ENCODE measurements around the gene FBXL3. TPM values are rescaled to one million over a fixed set of nuclear protein-coding genes. Genes with fewer than 3 reads are reported as not detected.
"Not testable (repeated sequence)": the region's sequence is repeated elsewhere in the genome, so short reads cannot be mapped to it uniquely, and the experiment has no call there.

FBXL3 gene
- total RNA-seq, 4 donors from 2014 or later = 144 to 164 (median 155) TPM

DNA sequence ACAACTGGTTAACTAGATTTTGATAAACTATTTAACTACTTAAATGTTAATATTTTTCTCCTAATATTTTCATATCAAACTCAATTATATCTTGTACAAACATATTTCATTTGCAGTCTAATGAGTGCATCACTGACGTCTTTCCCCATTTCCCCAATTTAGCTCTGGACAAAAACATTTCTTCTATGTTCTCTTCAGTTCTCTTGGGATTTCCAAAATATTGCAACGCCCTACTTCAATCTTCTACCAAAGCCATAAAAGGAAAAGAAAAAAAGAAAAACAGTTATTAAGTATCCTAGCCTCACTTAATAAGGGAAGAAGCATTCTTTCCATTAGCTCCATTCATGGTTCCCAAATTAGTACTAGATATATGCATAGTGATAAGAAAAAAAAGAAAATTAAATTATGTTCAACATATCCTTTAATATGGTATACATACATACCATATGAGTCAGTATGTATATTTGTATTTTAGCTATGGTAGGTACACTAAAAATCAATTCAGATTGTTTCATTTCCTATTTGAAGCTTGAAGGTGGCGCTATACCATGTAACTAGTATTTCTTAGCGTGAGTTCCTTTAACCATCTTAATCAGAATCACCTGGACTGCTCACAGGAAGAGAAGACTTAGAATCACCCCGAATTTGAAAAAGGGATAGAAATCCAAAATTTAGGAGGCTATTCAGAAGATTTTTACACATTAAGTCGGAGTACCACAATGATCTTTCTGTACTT is 9.9 kb downstream of the FBXL3 start:
- 89 to 90% methylated on average over 6 of the region's 6 CpGs for WGBS, 2 donors
- Histone ChIP-seq H3K27me3 (no peaks in the 10 kb centered on the region), H3K36me3 (peaks cover 23 to 33% of the 10 kb centered on the region in 2 donors), H3K9me3 (no peaks in the 10 kb centered on the region), H3K27ac (peak overlapping the region; percentile 56 to 72 (median 68)), H3K4me1 (peaks cover 67 to 73% of the 10 kb centered on the region in 2 donors), H3K4me3 (replicated peaks in 1 of 3) (no peak overlapping the region)
- DNase-seq = no peak
- intact Hi-C loops (cut with DNase I) = no loop called here
- no peak for TF ChIP-seq POLR2A (IDR thresholded peaks at IDR 0.05)
- TF ChIP-seq, protein P1, sequence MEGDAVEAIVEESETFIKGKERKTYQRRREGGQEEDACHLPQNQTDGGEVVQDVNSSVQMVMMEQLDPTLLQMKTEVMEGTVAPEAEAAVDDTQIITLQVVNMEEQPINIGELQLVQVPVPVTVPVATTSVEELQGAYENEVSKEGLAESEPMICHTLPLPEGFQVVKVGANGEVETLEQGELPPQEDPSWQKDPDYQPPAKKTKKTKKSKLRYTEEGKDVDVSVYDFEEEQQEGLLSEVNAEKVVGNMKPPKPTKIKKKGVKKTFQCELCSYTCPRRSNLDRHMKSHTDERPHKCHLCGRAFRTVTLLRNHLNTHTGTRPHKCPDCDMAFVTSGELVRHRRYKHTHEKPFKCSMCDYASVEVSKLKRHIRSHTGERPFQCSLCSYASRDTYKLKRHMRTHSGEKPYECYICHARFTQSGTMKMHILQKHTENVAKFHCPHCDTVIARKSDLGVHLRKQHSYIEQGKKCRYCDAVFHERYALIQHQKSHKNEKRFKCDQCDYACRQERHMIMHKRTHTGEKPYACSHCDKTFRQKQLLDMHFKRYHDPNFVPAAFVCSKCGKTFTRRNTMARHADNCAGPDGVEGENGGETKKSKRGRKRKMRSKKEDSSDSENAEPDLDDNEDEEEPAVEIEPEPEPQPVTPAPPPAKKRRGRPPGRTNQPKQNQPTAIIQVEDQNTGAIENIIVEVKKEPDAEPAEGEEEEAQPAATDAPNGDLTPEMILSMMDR (IDR thresholded peaks at IDR 0.05) = no peak

DNA sequence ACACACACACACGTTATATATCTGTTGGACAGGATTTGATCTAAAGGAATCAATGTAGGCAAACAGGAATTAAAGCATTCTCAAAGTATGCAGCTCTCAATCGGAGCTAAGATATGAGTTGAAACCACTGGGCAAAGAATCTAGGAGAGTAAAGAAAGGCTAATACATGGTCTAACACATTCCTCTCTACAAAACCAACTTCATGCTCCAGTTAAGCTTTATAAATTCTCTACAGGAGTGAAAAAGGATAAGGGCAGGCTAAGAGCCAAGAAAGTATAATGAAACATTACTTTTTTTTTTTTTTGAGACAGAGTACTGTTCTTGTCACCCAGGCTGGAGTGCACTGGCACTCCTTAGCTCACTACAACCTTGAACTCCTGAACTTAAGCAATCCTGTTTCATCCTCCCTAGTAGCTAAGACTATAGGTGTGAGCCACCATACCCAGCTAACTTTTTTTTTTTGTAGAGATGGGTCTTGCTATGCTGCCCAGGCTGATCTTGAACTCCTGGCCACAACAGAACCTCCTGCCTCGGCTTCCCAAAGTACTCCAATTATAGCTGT is 10.6 kb downstream of the FBXL3 start:
- no peak for TF ChIP-seq POLR2A (IDR thresholded peaks at IDR 0.05)
- TF ChIP-seq, protein P1 (IDR thresholded peaks at IDR 0.05) = no peak
- 56 to 58% methylated on average over 3 of the region's 3 CpGs for WGBS, 2 donors
- intact Hi-C loops (cut with DNase I) = no loop called here
- peak overlapping the region; percentile 56 to 72 (median 68) for H3K27ac ChIP-seq
- peaks cover 26 to 33% of the 10 kb centered on the region in 2 donors for H3K36me3 ChIP-seq
- H3K4me1 ChIP-seq = peaks cover 60 to 67% of the 10 kb centered on the region in 2 donors
- H3K4me3 ChIP-seq (replicated peaks in 1 of 3) = no peak overlapping the region
- DNase-seq = no peak
- H3K27me3 ChIP-seq = no peaks in the 10 kb centered on the region
- H3K9me3 ChIP-seq = no peaks in the 10 kb centered on the region

DNA sequence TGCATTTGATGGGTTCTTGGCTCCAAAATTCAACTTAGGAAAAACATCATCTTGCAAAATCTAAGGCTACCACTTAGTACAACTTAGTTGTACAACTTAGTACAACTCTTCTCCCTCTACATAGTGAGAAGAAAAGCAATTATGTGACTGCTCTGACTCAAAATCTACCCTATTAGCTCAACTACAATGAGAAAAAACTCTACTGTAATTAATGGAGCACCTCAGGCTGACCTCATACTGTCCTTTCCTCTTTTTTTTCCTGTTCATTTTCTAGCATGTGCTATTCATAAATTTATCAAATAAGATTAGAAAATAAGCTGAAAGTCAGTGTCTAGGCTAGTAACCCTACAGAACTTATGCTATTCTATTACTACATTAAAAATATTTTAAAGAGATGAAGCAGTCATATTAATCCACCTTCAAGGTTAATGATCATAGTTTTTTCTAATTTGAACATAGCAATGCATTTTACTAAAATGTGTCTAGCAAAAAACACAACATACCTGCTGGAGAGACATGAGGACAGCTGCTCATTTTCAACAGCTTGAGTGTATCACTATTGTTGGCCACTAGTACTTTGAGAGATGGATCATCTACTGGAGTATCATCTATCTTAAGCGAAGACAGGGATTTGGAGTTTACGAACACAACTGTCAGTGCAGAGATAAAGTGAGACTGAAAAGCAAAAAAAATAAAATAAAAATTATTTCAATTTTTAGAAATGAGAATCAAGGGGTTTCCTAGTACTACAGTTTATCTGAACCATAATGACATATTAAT is 11.9 kb downstream of the FBXL3 start:
- Histone ChIP-seq H3K36me3 (peaks cover 35 to 43% of the 10 kb centered on the region in 2 donors), H3K9me3 (no peaks in the 10 kb centered on the region), H3K4me1 (peaks cover 52 to 61% of the 10 kb centered on the region in 2 donors), H3K27ac (peak overlapping the region; percentile 56 to 72 (median 68)), H3K4me3 (replicated peaks in 1 of 3) (no peak overlapping the region), H3K27me3 (no peaks in the 10 kb centered on the region)
- 95 to 97% methylated on average over 2 of the region's 2 CpGs for WGBS, 2 donors
- intact Hi-C loops (cut with DNase I) = no loop called here
- DNase-seq = no peak
- no peak for TF ChIP-seq POLR2A (IDR thresholded peaks at IDR 0.05)
- TF ChIP-seq, protein P1 (IDR thresholded peaks at IDR 0.05) = no peak

DNA sequence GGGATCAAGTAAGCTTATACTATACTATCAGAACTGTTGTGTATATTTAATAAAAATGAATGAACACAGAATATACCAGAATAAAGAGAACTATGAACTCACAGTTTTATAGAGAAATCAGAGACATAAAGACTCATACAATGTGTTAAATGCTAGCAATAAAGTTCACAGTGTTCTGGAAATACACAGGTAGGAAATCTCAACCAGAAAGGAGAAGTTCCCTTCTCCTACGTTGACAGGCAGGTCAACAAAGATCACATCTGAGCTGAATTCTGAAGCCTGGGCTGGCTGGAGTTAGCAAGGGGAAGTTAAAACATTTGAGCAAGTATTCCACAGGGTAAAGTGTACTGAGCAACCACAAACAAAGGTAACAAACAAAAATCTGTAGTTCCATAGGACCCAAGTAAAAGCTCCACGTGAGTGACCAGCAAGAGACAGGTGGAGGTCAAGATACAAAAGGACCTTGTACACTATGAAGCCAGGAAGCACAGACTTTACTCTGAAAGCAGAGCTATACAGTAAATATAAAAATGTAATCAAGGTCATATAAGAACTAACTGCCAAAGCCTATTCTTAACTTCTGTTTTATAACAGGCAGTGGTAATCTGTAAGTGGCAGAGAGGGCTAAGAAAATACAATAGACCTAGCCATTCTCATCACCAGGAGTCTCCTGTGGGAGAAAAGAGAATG is 13.0 kb downstream of the FBXL3 start:
- WGBS, 2 donors = 84 to 89% methylated on average over 2 of the region's 2 CpGs
- intact Hi-C loops (cut with DNase I) = no loop called here
- H3K36me3 ChIP-seq = peaks cover 35 to 52% of the 10 kb centered on the region in 2 donors
- peaks cover 46 to 61% of the 10 kb centered on the region in 2 donors for H3K4me1 ChIP-seq
- no peaks in the 10 kb centered on the region for H3K9me3 ChIP-seq
- peak overlapping the region in 2 of 3 donors; percentile 31 to 34 for H3K27ac ChIP-seq
- DNase-seq = no peak
- TF ChIP-seq, protein P1 (IDR thresholded peaks at IDR 0.05) = no peak
- no peak for TF ChIP-seq POLR2A (IDR thresholded peaks at IDR 0.05)
- H3K27me3 ChIP-seq = no peaks in the 10 kb centered on the region
- no peak overlapping the region for H3K4me3 ChIP-seq (replicated peaks in 1 of 3)

DNA sequence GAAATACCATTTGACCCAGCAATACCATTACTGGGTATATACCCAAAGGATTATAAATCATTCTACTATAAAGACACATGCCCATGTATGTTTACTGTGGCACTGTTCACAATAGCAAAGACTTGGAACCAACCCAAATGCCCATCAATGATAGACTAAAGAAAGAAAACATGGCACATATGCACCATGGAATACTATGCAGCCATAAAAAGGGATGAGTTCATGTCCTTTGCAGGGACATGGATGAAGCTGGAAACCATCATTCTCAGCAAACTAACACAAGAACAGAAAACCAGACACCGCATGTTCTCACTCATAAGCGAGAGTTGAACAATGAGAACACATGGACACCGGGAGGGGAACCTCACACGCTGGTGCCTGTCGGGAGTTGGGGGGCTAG is 17.2 kb downstream of the FBXL3 start:
- peaks cover 32 to 40% of the 10 kb centered on the region in 2 donors for H3K36me3 ChIP-seq
- H3K27me3 ChIP-seq; DNase-seq; H3K9me3 ChIP-seq; intact Hi-C loops (cut with DNase I); H3K4me3 ChIP-seq (replicated peaks in 1 of 3): not testable (repeated sequence)
- H3K4me1 ChIP-seq = peaks cover 44 to 51% of the 10 kb centered on the region in 2 donors
- H3K27ac ChIP-seq = peak overlapping the region; percentile 54 to 84 (median 80)
- WGBS, 2 donors = 96 to 98% methylated on average over 5 of the region's 5 CpGs

Measured in thyroid gland (tissue), 4 donors.